ENCODE measurements around the gene SMIM35. TPM values are rescaled to one million over a fixed set of nuclear protein-coding genes. Genes with fewer than 3 reads are reported as not detected.
A peak's percentile ranks its signal among the peaks of the same experiment; 100 is the strongest.
"Not testable (repeated sequence)": the region's sequence is repeated elsewhere in the genome, so short reads cannot be mapped to it uniquely, and the experiment has no call there.

Gene SMIM35
- total and polyA plus RNA-seq, 11 donors: 0.21 TPM; not detected in 10

DNA sequence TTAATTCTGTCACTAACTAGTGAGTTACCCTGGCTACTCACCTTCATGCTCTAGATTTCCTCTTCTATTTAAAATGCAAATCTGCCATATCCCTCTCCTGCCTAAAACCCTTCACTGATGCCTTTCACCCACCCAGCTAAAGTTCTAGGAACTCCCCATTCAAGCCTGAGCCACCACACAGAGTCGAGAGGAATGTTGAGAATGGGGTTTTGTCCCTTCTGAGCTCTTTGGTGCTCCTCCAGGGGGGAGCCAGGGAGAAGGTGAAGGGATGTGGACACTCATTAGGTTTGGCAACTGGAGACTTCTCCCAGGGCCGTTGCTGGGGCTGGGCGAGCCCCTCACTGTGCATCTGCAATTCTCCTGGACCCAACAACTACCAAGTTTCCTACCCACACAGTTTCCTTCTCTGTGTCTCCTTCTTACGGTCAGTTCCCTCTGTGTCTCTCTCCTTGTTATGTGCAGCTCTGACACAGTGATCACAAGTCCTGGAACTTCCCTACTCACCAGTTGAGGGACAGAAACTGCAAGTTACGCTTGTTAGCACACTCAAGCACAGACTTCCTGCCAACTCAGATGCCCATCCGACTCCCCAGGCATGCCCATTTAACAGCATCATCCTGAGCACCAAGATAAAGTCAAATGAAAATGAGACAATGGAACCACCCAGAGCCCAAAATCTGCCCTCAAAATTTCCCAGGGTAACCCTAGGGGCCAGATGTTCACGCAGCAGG lies 107.1 kb downstream of the SMIM35 start:
- peak; percentile 39 to 75 (median 63) for ATAC-seq
- peaks cover 0 to 73% (median 2%) of the 10 kb centered on the region in 12 donors for H3K4me1 ChIP-seq
- peaks cover 0 to 9% (median 0%) of the 10 kb centered on the region in 9 donors for H3K27me3 ChIP-seq
- no peak for DNase-seq
- H3K27ac ChIP-seq: peak overlapping the region in 4 of 12 donors; percentile 1 to 94 (median 34)
- H3K9me3 ChIP-seq: no peaks in the 10 kb centered on the region
- intact Hi-C loops (cut with DNase I): loop anchor here in 1 of 10 donors (10.0 kb wide), 1 partner anchor 65 kb away; no protein-coding TSS in a partner anchor
- TF ChIP-seq, protein P1, sequence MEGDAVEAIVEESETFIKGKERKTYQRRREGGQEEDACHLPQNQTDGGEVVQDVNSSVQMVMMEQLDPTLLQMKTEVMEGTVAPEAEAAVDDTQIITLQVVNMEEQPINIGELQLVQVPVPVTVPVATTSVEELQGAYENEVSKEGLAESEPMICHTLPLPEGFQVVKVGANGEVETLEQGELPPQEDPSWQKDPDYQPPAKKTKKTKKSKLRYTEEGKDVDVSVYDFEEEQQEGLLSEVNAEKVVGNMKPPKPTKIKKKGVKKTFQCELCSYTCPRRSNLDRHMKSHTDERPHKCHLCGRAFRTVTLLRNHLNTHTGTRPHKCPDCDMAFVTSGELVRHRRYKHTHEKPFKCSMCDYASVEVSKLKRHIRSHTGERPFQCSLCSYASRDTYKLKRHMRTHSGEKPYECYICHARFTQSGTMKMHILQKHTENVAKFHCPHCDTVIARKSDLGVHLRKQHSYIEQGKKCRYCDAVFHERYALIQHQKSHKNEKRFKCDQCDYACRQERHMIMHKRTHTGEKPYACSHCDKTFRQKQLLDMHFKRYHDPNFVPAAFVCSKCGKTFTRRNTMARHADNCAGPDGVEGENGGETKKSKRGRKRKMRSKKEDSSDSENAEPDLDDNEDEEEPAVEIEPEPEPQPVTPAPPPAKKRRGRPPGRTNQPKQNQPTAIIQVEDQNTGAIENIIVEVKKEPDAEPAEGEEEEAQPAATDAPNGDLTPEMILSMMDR (IDR thresholded peaks at IDR 0.05): no peak
- TF ChIP-seq POLR2A (IDR thresholded peaks at IDR 0.05): no peak
- no peaks in the 10 kb centered on the region for H3K36me3 ChIP-seq
- 69 to 89% (median 82%) methylated on average over 7 of the region's 7 CpGs for WGBS, 4 donors
- peak overlapping the region in 1 of 12 donors; percentile 15 for H3K4me3 ChIP-seq

DNA sequence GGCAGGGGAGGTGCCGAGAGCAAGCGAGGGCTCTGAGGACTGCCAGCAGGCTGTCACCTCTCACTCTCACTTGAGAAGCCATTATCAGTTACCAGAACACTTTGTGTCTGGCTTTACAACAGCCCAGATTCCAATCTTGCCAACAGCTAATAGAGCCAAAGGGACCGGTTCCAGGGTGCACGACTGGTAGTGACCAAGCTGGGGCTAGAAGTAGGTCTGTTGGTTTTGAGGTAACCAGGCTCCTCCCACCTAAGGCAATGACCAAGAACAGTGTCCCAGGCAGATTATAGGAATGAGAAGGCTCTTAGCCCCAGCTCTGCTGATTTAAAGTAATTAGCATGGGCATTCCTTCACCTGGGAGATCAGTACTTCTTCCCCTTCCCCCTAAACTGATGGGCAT lies 107.8 kb downstream of the SMIM35 start:
- 42 to 66% (median 63%) methylated on average over 3 to 4 of the region's 4 CpGs for WGBS, 4 donors
- Histone ChIP-seq H3K27ac (peak overlapping the region in 3 of 12 donors; percentile 1 to 94 (median 24)), H3K4me1 (peaks cover 0 to 74% (median 2%) of the 10 kb centered on the region in 12 donors), H3K9me3 (no peaks in the 10 kb centered on the region), H3K36me3 (no peaks in the 10 kb centered on the region), H3K27me3 (peaks cover 0 to 9% (median 0%) of the 10 kb centered on the region in 9 donors), H3K4me3 (no peak overlapping the region)
- no peak for TF ChIP-seq POLR2A (IDR thresholded peaks at IDR 0.05)
- TF ChIP-seq, protein P1 (IDR thresholded peaks at IDR 0.05): no peak
- peak; percentile 70 to 87 (median 80) for ATAC-seq
- intact Hi-C loops (cut with DNase I): no loop called here
- no peak for DNase-seq

DNA sequence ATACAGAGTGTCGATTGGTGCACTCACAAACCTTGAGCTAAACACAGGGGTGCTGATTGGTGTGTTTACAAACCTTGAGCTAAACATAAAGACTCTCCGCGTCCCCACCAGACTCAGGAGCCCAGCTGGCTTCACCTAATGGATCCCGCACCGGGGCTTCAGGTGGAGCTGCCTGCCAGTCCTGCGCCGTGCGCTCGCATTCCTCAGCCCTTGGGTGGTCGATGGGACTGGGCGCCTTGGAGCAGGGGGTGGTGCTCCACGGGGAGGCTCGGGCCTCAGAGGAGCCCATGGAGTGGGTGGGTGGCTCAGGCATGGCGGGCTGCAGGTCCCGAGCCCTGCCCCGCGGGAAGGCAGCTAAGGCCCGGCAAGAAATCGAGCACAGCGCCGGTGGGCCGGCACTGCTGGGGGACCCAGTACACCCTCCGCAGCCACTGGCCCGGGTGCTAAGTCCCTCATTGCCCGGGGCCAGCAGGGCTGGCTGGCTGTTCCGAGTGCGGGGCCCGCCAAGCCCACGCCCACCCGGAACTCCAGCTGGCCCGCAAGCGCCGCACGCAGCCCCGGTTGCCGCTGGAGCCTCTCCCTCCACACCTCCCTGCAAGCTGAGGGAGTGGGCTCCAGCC lies 108.4 kb downstream of the SMIM35 start:
- H3K36me3 ChIP-seq; ATAC-seq; H3K27me3 ChIP-seq; DNase-seq; H3K4me3 ChIP-seq; intact Hi-C loops (cut with DNase I); H3K9me3 ChIP-seq: not testable (repeated sequence)
- H3K4me1 ChIP-seq: peaks cover 0 to 80% (median 2%) of the 10 kb centered on the region in 12 donors
- WGBS, 4 donors: 91 to 93% (median 92%) methylated on average over 8 to 36 of the region's 36 CpGs
- peak overlapping the region in 1 of 12 donors; percentile 94 for H3K27ac ChIP-seq

DNA sequence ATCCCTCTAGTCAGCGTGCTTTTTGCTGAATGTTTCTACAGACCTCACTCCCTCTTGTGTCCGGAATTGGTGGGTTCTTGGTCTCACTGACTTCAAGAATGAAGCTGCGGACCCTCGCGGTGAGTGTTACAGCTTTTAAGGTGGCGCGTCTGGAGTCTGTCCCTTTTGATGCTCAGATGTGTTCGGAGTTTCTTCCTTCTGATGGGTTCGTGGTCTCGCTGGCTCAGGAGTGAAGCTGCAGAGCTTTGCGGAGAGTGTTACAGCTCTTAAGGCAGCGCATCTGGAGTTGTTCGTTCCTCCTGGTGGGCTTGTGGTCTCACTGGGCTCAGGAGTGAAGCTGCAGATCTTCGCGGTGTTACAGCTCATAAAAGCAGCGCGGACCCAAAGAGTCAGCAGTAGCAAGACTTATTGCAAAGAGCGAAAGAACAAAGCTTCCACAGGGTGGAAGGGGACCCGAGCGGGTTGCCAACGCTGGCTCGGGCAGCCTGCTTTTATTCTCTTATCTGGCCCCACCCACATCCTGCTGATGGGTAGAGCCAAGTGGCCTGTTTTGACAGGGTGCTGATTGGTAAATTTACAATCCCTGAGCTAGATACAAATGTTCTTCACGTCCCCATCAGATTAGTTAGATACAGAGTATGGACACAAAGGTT lies 109.0 kb downstream of the SMIM35 start:
- peak overlapping the region in 3 of 12 donors; percentile 14 to 82 (median 32) for H3K27ac ChIP-seq
- H3K4me3 ChIP-seq; H3K9me3 ChIP-seq; H3K36me3 ChIP-seq; intact Hi-C loops (cut with DNase I); H3K27me3 ChIP-seq; ATAC-seq; DNase-seq: not testable (repeated sequence)
- peaks cover 0 to 86% (median 2%) of the 10 kb centered on the region in 12 donors for H3K4me1 ChIP-seq
- 74 to 84% (median 82%) methylated on average over 23 of the region's 23 CpGs for WGBS, 4 donors

DNA sequence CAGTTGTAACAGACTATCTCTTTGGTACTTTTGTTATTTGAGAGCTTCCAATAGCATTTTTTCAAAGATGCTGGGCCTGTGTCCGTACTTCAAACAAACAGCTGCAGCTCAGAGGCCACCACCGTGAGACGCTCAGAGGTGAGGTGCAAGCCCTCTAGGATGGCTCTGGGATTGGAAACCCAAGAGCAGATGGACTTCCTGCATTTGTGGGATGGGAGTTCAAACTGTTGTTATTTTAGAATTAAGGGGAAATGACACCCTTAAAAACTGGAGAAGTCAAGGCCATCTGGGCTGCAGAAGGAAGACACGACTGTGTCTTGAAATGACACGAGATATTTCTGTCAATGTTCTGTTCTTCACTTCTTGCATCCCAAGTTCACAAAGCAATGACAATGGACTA lies 109.7 kb downstream of the SMIM35 start:
- 75 to 82% (median 79%) methylated on average over 5 of the region's 5 CpGs for WGBS, 4 donors
- Histone ChIP-seq H3K9me3 (no peaks in the 10 kb centered on the region), H3K4me1 (peaks cover 0 to 94% (median 2%) of the 10 kb centered on the region in 12 donors), H3K27ac (peak overlapping the region in 2 of 12 donors; percentile 32 to 82), H3K27me3 (peaks cover 0 to 9% (median 0%) of the 10 kb centered on the region in 9 donors), H3K36me3 (no peaks in the 10 kb centered on the region), H3K4me3 (no peak overlapping the region)
- ATAC-seq: peak in 1 of 4 donors; percentile 12
- no peak for DNase-seq
- intact Hi-C loops (cut with DNase I): no loop called here
- no peak for TF ChIP-seq POLR2A (IDR thresholded peaks at IDR 0.05)
- TF ChIP-seq, protein P1 (IDR thresholded peaks at IDR 0.05): no peak
